ENCODE data around the gene ENAH.
"Not testable (repeated sequence)": the region's sequence is repeated elsewhere in the genome, so short reads cannot be mapped to it uniquely, and the experiment has no call there.

The ENAH gene

GRCh38 chr1:225486856-225487255 lies 166.1 kb downstream of the ENAH start:
- DNase-seq (ENCODE audit: low read depth), result no peak

DNA sequence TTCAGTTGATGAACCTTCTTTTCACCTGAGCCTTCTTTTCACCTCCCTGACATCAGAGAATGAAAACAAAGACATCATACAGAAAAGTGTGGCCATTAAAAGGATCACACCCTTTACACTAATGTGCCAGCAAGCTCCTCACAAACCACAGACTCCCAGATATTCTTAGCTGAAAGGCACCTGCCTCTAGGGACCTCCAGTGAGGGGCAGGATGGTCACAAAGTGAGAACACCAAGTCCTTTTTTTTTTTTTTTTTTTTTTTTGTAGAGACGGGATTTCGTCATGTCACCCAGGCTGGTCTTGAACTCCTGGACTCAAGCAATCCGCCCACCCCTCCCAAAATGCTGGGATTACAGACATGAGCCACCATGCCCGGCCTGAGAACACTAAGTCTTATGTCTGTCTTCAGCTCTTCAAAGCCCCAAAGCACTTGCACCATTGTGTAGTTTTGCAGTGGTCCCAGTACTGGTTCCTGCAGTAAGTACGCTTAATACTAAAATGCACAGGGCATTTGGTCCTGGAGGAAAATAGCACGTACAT lies 166.9 kb downstream of the ENAH start:
- no peak for DNase-seq (ENCODE audit: low read depth)

GRCh38 chr1:225485226-225485625 lies 167.7 kb downstream of the ENAH start:
- DNase-seq (ENCODE audit: low read depth), result no peak

DNA sequence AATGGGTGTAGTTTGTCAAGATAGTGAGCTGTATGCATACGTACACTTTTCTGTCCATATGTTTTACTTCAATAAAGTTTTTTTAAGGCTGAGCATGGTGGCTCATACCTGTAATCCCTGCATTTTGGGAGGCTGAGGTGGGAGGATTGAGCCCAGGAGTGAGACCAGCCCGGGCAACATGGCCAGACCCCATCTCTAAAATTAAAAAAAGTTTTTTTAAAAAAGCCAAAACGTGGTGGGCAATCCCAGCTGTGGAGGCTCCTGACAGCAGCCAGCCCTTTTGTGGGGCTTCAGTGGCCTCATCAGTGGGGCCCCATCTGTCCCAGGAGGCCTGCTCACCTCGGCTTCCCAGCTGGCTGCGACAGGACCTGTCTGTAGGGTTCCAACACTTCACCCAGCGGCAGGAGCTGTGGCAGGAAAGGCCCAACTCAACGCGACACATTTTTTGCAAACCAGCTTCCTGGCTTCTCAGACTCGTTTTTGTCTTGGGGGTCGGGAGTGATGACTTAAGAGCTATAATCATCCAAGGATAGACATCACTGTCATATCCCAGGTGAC lies 168.2 kb downstream of the ENAH start:
- no peak for DNase-seq (ENCODE audit: low read depth)

GRCh38 chr1:225483818-225484656 lies 168.9 kb downstream of the ENAH start:
- no peak for DNase-seq (ENCODE audit: low read depth)

GRCh38 chr1:225482421-225482950 lies 170.4 kb downstream of the ENAH start:
- DNase-seq (ENCODE audit: low read depth), result no peak

- no peak for DNase-seq (ENCODE audit: low read depth)
Observed at GRCh38 chr1:225481738-225482137, 171.2 kb downstream of the ENAH start.

GRCh38 chr1:225480825-225481434 lies 172.0 kb downstream of the ENAH start:
- DNase-seq (ENCODE audit: low read depth), result no peak

- no peak for DNase-seq (ENCODE audit: low read depth)
Observed at GRCh38 chr1:225479996-225480720, 172.8 kb downstream of the ENAH start.

DNA sequence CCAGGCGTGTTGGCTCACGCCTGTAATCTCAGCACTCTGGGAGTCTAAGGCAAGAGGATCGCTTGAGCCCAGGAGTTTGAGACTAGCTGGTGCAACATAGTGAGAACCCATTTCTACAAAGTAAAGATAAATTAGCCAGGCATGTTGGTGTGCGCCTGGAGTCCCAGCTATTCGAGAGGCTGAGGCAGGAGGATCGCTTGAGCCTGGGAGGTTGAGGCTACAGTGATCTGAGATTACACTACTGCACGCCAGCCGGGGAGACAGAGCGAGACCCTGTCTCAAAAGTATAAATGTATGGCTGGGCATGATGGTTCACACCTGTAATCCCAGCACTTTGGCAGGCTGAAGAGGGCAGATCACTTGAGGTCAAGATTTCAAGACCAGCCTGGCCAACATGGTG lies 173.6 kb downstream of the ENAH start:
- DNase-seq (ENCODE audit: low read depth), result no peak

- no peak for DNase-seq (ENCODE audit: low read depth)
Observed at GRCh38 chr1:225477296-225477911, 175.5 kb downstream of the ENAH start.

GRCh38 chr1:225476538-225476988 lies 176.4 kb downstream of the ENAH start:
- DNase-seq (ENCODE audit: low read depth), result no peak

- no peak for DNase-seq (ENCODE audit: low read depth)
Observed at GRCh38 chr1:225476100-225476511, 176.8 kb downstream of the ENAH start.

DNA sequence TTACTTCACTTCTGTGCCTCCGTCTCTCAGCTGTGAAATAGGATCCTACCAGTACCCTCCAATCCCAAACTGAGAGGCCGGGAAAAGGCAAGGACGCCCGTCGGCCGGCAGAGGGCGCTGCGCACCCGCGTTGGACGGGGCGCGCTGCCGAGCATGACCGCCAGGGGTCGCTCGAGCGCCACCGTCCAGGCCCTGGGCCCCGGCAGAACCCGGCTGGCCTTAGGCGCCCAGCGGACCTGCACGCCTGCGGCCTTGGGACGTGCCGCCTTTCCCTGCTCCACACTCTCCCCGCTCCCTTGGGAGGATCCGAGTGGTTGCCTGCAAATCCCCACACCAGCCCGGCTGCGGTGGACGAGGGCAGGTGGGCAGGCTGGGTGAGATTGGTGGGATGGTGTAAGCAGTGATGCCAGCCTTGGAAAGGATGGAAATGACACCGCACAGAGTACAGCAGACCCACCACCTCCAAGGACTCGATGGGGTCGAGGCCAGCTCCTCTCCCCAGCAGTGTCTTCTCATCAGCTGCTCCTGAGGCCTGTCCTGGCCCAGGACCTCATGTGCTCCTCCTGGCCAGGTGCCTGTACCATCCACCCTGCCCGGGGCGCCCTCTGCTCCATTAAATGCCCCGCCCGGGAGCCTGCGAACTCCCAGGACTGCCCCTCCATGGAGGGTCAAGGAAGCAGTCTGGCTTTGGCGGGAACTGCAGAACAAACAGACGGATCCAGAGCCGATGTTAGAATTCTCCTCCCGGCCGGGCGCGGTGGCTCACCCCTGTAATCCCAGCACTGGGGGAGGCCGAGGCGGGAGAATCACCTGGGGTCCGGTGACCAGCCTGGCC lies 177.7 kb downstream of the ENAH start:
- DNase-seq (ENCODE audit: low read depth), result peak; percentile 64

- DNase-seq (ENCODE audit: low read depth), result no peak
Observed at GRCh38 chr1:225474439-225474985, 178.4 kb downstream of the ENAH start.

GRCh38 chr1:225473676-225474438 lies 179.1 kb downstream of the ENAH start:
- not testable (repeated sequence) for DNase-seq (ENCODE audit: low read depth)

DNA sequence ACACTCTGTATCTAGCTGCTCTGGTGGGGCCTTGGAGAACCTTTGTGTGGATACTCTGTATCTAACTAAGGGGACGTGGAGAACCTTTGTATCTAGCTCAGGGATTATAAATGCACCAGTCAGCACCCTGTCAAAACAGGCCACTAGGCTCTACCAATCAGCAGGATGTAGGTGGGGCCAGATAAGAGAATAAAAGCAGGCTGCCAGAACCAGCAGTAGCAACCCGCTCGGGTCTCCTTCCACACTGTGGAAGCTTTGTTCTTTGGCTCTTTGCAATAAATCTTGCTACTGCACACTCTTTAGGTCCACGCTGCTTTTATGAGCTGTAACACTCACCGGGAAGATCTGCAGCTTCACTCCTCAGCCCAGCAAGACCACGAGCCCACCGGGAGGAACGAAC lies 179.7 kb downstream of the ENAH start:
- DNase-seq (ENCODE audit: low read depth), result not testable (repeated sequence)

DNA sequence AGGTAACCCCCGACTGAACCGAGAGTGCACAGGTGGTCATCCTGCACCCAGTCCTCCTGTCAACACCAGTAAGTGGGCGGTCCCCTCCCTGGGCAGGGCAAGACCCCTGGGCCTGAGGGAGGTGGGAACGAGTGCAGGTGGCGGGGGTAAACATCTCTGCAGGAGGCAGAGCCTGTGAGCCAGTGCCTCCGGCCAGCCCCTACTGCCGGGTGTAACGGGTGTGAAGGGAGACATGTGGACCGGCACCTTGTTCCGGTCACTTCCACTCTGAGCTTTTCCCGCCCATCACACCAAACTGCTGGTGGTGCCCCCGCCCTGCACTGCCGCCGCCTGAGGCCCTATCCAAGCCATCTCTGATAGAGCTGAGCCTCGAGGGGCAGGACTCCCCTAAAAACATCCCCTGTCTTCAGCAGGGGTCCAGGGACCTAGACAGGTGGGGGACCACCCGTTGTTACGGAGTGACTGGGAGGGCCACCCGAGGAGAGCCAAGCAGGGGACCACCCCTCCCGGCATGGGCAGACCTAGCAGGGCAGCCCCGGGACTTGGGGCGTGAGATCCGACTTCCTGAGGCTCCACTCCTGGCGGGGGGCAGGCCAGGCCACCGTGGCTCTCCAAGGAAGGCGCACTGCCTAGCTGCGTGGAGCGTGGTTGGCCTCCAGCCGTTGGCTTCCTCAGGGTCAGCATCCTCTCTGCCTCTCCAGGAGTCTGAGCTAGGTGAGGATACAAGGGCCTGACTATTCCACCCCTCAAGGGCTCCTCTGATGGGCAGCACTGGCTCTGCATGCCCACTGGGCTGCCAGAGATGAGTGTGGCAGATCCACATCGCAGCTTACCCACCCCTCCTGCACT lies 181.2 kb downstream of the ENAH start:
- no peak for DNase-seq (ENCODE audit: low read depth)

- DNase-seq (ENCODE audit: low read depth), result no peak
Observed at GRCh38 chr1:225471109-225471452, 181.8 kb downstream of the ENAH start.

Measured in activated T-cell treated with anti-CD3 and anti-CD28 coated beads for 1 hour (primary cell).